ENCODE data around the gene PRKAB1. TPM values are rescaled to one million over a fixed set of nuclear protein-coding genes. Genes with fewer than 3 reads are reported as not detected.

Gene PRKAB1
- polyA plus RNA-seq, 1 donor = 45.1 TPM

GRCh38 chr12:119659289-119659897, 8.5 kb upstream of the PRKAB1 start:
- no peaks in the 10 kb centered on the region for H3K27me3 ChIP-seq (ENCODE audit: control insufficient read depth, insufficient read depth, low read length)
- H3K36me3 ChIP-seq (ENCODE audit: control insufficient read depth, insufficient read depth, low read length) = no peaks in the 10 kb centered on the region
- no peak overlapping the region for H3K4me3 ChIP-seq (ENCODE audit: low read length)
- H3K9me3 ChIP-seq (ENCODE audit: control insufficient read depth, low read depth, low read length) = no peaks in the 10 kb centered on the region
- WGBS (ENCODE audit: insufficient coverage, low lambda C conversion rate) = 20% methylated on average over 2 of the region's 6 CpGs
- no peaks in the 10 kb centered on the region for H3K4me1 ChIP-seq (ENCODE audit: control insufficient read depth, insufficient read depth, low read length)
- DNase-seq = no peak
- no peak overlapping the region for H3K27ac ChIP-seq (ENCODE audit: low read length)

DNA sequence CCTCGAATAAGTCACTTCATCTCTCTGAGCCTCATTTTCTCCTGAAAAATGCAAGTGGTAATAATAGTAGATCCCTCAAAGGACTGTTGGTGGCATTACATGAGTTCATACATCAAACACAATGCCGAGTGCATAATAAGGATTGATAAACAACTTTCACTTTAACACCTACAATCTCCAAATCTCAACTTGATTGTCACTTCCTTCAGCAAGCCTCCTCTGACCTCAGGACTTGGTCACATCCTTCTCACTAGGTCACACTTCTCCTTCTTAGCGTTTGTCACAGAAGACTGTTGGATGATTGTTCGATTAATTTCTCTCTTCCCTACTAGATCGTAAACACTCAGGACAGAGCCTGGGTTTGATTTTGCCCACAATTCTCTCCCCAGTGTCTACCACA, 7.9 kb upstream of the PRKAB1 start:
- no CpG with 5 or more reads among the region's 5 CpGs for WGBS (ENCODE audit: insufficient coverage, low lambda C conversion rate)
- Histone ChIP-seq H3K4me3 (ENCODE audit: low read length) (no peak overlapping the region), H3K4me1 (ENCODE audit: control insufficient read depth, insufficient read depth, low read length) (no peaks in the 10 kb centered on the region), H3K27me3 (ENCODE audit: control insufficient read depth, insufficient read depth, low read length) (no peaks in the 10 kb centered on the region), H3K9me3 (ENCODE audit: control insufficient read depth, low read depth, low read length) (no peaks in the 10 kb centered on the region), H3K27ac (ENCODE audit: low read length) (no peak overlapping the region), H3K36me3 (ENCODE audit: control insufficient read depth, insufficient read depth, low read length) (no peaks in the 10 kb centered on the region)
- no peak for DNase-seq

GRCh38 chr12:119661882-119662281, 6.1 kb upstream of the PRKAB1 start:
- Histone ChIP-seq H3K4me1 (ENCODE audit: control insufficient read depth, insufficient read depth, low read length) (no peaks in the 10 kb centered on the region), H3K4me3 (ENCODE audit: low read length) (no peak overlapping the region), H3K27me3 (ENCODE audit: control insufficient read depth, insufficient read depth, low read length) (no peaks in the 10 kb centered on the region), H3K36me3 (ENCODE audit: control insufficient read depth, insufficient read depth, low read length) (no peaks in the 10 kb centered on the region), H3K9me3 (ENCODE audit: control insufficient read depth, low read depth, low read length) (no peaks in the 10 kb centered on the region), H3K27ac (ENCODE audit: low read length) (no peak overlapping the region)
- no peak for DNase-seq
- no CpG with 5 or more reads among the region's 4 CpGs for WGBS (ENCODE audit: insufficient coverage, low lambda C conversion rate)

GRCh38 chr12:119664642-119665041, 3.3 kb upstream of the PRKAB1 start:
- no peak for DNase-seq
- H3K27me3 ChIP-seq (ENCODE audit: control insufficient read depth, insufficient read depth, low read length) = no peaks in the 10 kb centered on the region
- WGBS (ENCODE audit: insufficient coverage, low lambda C conversion rate) = no CpG with 5 or more reads among the region's 1 CpG

GRCh38 chr12:119665164-119665929, 2.6 kb upstream of the PRKAB1 start:
- Histone ChIP-seq H3K4me1 (ENCODE audit: control insufficient read depth, insufficient read depth, low read length) (peaks cover 8% of the 10 kb centered on the region), H3K9me3 (ENCODE audit: control insufficient read depth, low read depth, low read length) (peaks cover 2% of the 10 kb centered on the region), H3K4me3 (ENCODE audit: low read length) (no peak overlapping the region), H3K27me3 (ENCODE audit: control insufficient read depth, insufficient read depth, low read length) (no peaks in the 10 kb centered on the region), H3K36me3 (ENCODE audit: control insufficient read depth, insufficient read depth, low read length) (no peaks in the 10 kb centered on the region), H3K27ac (ENCODE audit: low read length) (no peak overlapping the region)
- 100% methylated on average over 2 of the region's 4 CpGs for WGBS (ENCODE audit: insufficient coverage, low lambda C conversion rate)
- no peak for DNase-seq

More at GRCh38 chr12:119664642-119665041, 3.3 kb upstream of the PRKAB1 start:
- Histone ChIP-seq H3K27ac (ENCODE audit: low read length) (no peak overlapping the region), H3K4me3 (ENCODE audit: low read length) (no peak overlapping the region), H3K36me3 (ENCODE audit: control insufficient read depth, insufficient read depth, low read length) (no peaks in the 10 kb centered on the region), H3K9me3 (ENCODE audit: control insufficient read depth, low read depth, low read length) (peaks cover 2% of the 10 kb centered on the region), H3K4me1 (ENCODE audit: control insufficient read depth, insufficient read depth, low read length) (peaks cover 2% of the 10 kb centered on the region)

- peaks cover 2% of the 10 kb centered on the region for H3K9me3 ChIP-seq (ENCODE audit: control insufficient read depth, low read depth, low read length)
- no peak overlapping the region for H3K4me3 ChIP-seq (ENCODE audit: low read length)
- no peak overlapping the region for H3K27ac ChIP-seq (ENCODE audit: low read length)
- H3K27me3 ChIP-seq (ENCODE audit: control insufficient read depth, insufficient read depth, low read length) = no peaks in the 10 kb centered on the region
- 83% methylated on average over 1 of the region's 2 CpGs for WGBS (ENCODE audit: insufficient coverage, low lambda C conversion rate)
- DNase-seq = no peak
- H3K36me3 ChIP-seq (ENCODE audit: control insufficient read depth, insufficient read depth, low read length) = no peaks in the 10 kb centered on the region
- peaks cover 15% of the 10 kb centered on the region for H3K4me1 ChIP-seq (ENCODE audit: control insufficient read depth, insufficient read depth, low read length)
Observed at GRCh38 chr12:119666226-119666795, 1.6 kb upstream of the PRKAB1 start.

GRCh38 chr12:119666900-119667576, 895 bp upstream of the PRKAB1 start:
- peaks cover 2% of the 10 kb centered on the region for H3K9me3 ChIP-seq (ENCODE audit: control insufficient read depth, low read depth, low read length)
- H3K27me3 ChIP-seq (ENCODE audit: control insufficient read depth, insufficient read depth, low read length) = no peaks in the 10 kb centered on the region
- no peak overlapping the region for H3K27ac ChIP-seq (ENCODE audit: low read length)
- peak overlapping the region; percentile 100 for H3K4me3 ChIP-seq (ENCODE audit: low read length)
- H3K4me1 ChIP-seq (ENCODE audit: control insufficient read depth, insufficient read depth, low read length) = peaks cover 17% of the 10 kb centered on the region
- DNase-seq = no peak
- peaks cover 5% of the 10 kb centered on the region for H3K36me3 ChIP-seq (ENCODE audit: control insufficient read depth, insufficient read depth, low read length)
- 75% methylated on average over 2 of the region's 9 CpGs for WGBS (ENCODE audit: insufficient coverage, low lambda C conversion rate)

DNA sequence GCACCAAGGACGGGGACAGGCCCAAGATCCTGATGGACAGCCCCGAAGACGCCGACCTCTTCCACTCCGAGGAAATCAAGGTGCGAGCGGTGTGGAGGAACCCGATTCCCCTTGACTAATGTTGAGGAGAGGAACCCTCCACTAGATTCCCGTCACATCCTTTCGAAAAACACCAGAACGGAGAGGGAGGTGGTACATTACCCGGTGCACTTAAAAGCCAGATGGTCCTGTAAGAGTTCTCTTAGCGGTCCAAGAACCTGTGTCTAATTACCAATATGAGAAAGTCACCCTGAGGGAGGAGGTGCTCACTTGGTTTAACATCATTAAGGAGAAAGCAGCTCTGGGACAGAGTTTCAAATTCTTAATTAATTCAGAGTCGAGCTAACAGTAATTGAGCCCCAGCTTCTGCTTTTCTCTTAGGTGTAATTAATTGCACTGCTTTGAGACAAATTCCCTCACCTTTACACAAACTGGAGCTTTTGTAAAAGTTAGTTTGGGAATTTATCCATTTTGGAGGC, 450 bp downstream of the PRKAB1 start:
- Histone ChIP-seq H3K4me3 (ENCODE audit: low read length) (peak overlapping the region; percentile 100), H3K27ac (ENCODE audit: low read length) (peak overlapping the region; percentile 97), H3K9me3 (ENCODE audit: control insufficient read depth, low read depth, low read length) (peaks cover 2% of the 10 kb centered on the region), H3K36me3 (ENCODE audit: control insufficient read depth, insufficient read depth, low read length) (peaks cover 18% of the 10 kb centered on the region), H3K4me1 (ENCODE audit: control insufficient read depth, insufficient read depth, low read length) (peaks cover 26% of the 10 kb centered on the region), H3K27me3 (ENCODE audit: control insufficient read depth, insufficient read depth, low read length) (no peaks in the 10 kb centered on the region)
- no peak for DNase-seq
- WGBS (ENCODE audit: insufficient coverage, low lambda C conversion rate) = no CpG with 5 or more reads among the region's 14 CpGs

DNA sequence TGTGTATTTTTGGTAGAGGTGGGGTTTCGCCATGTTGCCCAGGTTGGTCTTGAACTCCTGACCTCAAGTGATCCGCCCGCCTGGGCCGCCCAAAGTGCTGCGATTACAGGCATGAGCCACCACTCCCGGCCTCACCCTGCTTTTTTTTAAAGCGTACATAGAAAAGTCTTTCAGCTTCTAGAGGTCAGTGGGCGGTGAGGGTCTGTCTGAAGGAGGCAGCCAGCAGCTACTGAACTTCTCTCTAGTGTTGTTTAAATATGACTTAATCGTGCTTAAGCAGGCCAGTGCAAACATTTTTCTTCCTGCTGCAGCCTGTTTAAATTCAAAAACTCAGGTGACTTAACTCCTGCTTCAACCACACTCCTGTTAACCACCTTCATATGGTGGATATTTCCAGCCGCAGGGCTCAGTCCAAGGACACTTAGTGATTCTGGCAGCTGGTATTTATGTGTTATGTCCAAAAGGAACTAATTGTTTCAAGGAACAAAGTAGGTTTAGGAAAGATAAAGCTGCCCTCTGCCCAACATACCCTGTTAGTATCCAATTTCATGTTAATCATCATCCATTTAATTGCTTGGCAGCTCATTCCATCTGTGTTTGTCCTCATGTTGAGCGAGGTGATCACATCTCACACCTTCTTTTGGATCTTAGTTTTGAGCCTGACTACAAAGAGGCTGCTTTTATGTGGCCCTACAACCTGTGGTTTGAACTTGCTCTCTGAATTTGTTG, 2.0 kb downstream of the PRKAB1 start:
- H3K4me1 ChIP-seq (ENCODE audit: control insufficient read depth, insufficient read depth, low read length) = peaks cover 33% of the 10 kb centered on the region
- peaks cover 2% of the 10 kb centered on the region for H3K9me3 ChIP-seq (ENCODE audit: control insufficient read depth, low read depth, low read length)
- peak; percentile 64 to 86 for DNase-seq
- peak overlapping the region; percentile 97 for H3K27ac ChIP-seq (ENCODE audit: low read length)
- H3K36me3 ChIP-seq (ENCODE audit: control insufficient read depth, insufficient read depth, low read length) = peaks cover 33% of the 10 kb centered on the region
- H3K27me3 ChIP-seq (ENCODE audit: control insufficient read depth, insufficient read depth, low read length) = no peaks in the 10 kb centered on the region
- no CpG with 5 or more reads among the region's 11 CpGs for WGBS (ENCODE audit: insufficient coverage, low lambda C conversion rate)
- peak overlapping the region; percentile 27 for H3K4me3 ChIP-seq (ENCODE audit: low read length)

GRCh38 chr12:119671070-119671469, 3.1 kb downstream of the PRKAB1 start:
- Histone ChIP-seq H3K9me3 (ENCODE audit: control insufficient read depth, low read depth, low read length) (peaks cover 2% of the 10 kb centered on the region), H3K36me3 (ENCODE audit: control insufficient read depth, insufficient read depth, low read length) (peaks cover 45% of the 10 kb centered on the region), H3K27me3 (ENCODE audit: control insufficient read depth, insufficient read depth, low read length) (no peaks in the 10 kb centered on the region), H3K27ac (ENCODE audit: low read length) (peak overlapping the region; percentile 97), H3K4me3 (ENCODE audit: low read length) (no peak overlapping the region), H3K4me1 (ENCODE audit: control insufficient read depth, insufficient read depth, low read length) (peaks cover 33% of the 10 kb centered on the region)
- WGBS (ENCODE audit: insufficient coverage, low lambda C conversion rate) = 60% methylated on average over 2 of the region's 3 CpGs
- no peak for DNase-seq

Data from large intestine (tissue), 3 donors.